ENCODE data around the gene SNX2. TPM values are rescaled to one million over a fixed set of nuclear protein-coding genes. Genes with fewer than 3 reads are reported as not detected.
A peak's percentile ranks its signal among the peaks of the same experiment; 100 is the strongest.

SNX2 gene
- polyA plus RNA-seq, 1 donor from 2014 or later = 379 TPM

GRCh38 chr5:122781465-122781864, 6.6 kb downstream of the SNX2 start:
- H3K4me1 Mint-ChIP-seq = peaks cover 49 to 60% (median 51%) of the 10 kb centered on the region in 3 donors
- H3K4me3 Mint-ChIP-seq = peak overlapping the region in 2 of 4 donors; percentile 82 to 96
- H3K36me3 Mint-ChIP-seq = peaks cover 25% of the 10 kb centered on the region
- peaks cover 0 to 2% (median 0%) of the 10 kb centered on the region in 3 donors for H3K9me3 Mint-ChIP-seq
- no peaks in the 10 kb centered on the region for H3K27me3 Mint-ChIP-seq
- H3K27ac Mint-ChIP-seq = peak overlapping the region in 1 of 3 donors; percentile 89

- Mint-ChIP-seq H3K27ac (peak overlapping the region in 2 of 3 donors; percentile 78 to 93), H3K9me3 (peaks cover 0 to 2% (median 0%) of the 10 kb centered on the region in 3 donors), H3K27me3 (no peaks in the 10 kb centered on the region), H3K36me3 (peaks cover 31% of the 10 kb centered on the region), H3K4me1 (peaks cover 49 to 58% (median 54%) of the 10 kb centered on the region in 3 donors), H3K4me3 (no peak overlapping the region)
These were observed 10.4 kb downstream of the SNX2 start for GRCh38 chr5:122785294-122785693.

- Mint-ChIP-seq H3K27me3 (no peaks in the 10 kb centered on the region), H3K4me1 (peaks cover 50 to 60% (median 56%) of the 10 kb centered on the region in 3 donors), H3K27ac (peak overlapping the region; percentile 3 to 71 (median 70)), H3K4me3 (peak overlapping the region in 3 of 4 donors; percentile 45 to 73 (median 57)), H3K36me3 (peaks cover 35% of the 10 kb centered on the region), H3K9me3 (peaks cover 0 to 2% (median 0%) of the 10 kb centered on the region in 3 donors)
These were observed 13.5 kb downstream of the SNX2 start for GRCh38 chr5:122788371-122788770.

GRCh38 chr5:122788996-122789395, 14.1 kb downstream of the SNX2 start:
- H3K27me3 Mint-ChIP-seq = no peaks in the 10 kb centered on the region
- H3K9me3 Mint-ChIP-seq = peaks cover 0 to 2% (median 0%) of the 10 kb centered on the region in 3 donors
- peak overlapping the region in 2 of 4 donors; percentile 51 to 73 for H3K4me3 Mint-ChIP-seq
- H3K27ac Mint-ChIP-seq = peak overlapping the region; percentile 41 to 78 (median 47)
- H3K36me3 Mint-ChIP-seq = peaks cover 34% of the 10 kb centered on the region
- H3K4me1 Mint-ChIP-seq = peaks cover 45 to 54% (median 51%) of the 10 kb centered on the region in 3 donors

GRCh38 chr5:122789461-122790171, 14.7 kb downstream of the SNX2 start:
- Mint-ChIP-seq H3K4me1 (peaks cover 40 to 49% (median 48%) of the 10 kb centered on the region in 3 donors), H3K27me3 (no peaks in the 10 kb centered on the region), H3K9me3 (peaks cover 0 to 2% (median 0%) of the 10 kb centered on the region in 3 donors), H3K36me3 (peaks cover 36% of the 10 kb centered on the region), H3K4me3 (peak overlapping the region in 3 of 4 donors; percentile 51 to 73 (median 65)), H3K27ac (peak overlapping the region; percentile 47 to 78 (median 53))

- Mint-ChIP-seq H3K36me3 (peaks cover 33% of the 10 kb centered on the region), H3K27ac (peak overlapping the region; percentile 0 to 59 (median 9)), H3K4me1 (peaks cover 34 to 45% (median 43%) of the 10 kb centered on the region in 3 donors), H3K4me3 (peak overlapping the region in 3 of 4 donors; percentile 1 to 65 (median 13)), H3K27me3 (no peaks in the 10 kb centered on the region), H3K9me3 (peaks cover 0 to 2% (median 0%) of the 10 kb centered on the region in 3 donors)
These were observed 15.6 kb downstream of the SNX2 start for GRCh38 chr5:122790354-122791103.

GRCh38 chr5:122805481-122805880, 30.6 kb downstream of the SNX2 start:
- Mint-ChIP-seq H3K4me1 (peaks cover 0 to 10% (median 3%) of the 10 kb centered on the region in 3 donors), H3K27me3 (no peaks in the 10 kb centered on the region), H3K36me3 (peaks cover 11% of the 10 kb centered on the region)

GRCh38 chr5:122810405-122810804, 35.5 kb downstream of the SNX2 start:
- Mint-ChIP-seq H3K4me3 (no peak overlapping the region), H3K27ac (no peak overlapping the region), H3K9me3 (no peaks in the 10 kb centered on the region), H3K4me1 (peaks cover 0 to 4% (median 3%) of the 10 kb centered on the region in 3 donors), H3K27me3 (no peaks in the 10 kb centered on the region), H3K36me3 (peaks cover 7% of the 10 kb centered on the region)

More at GRCh38 chr5:122805481-122805880, 30.6 kb downstream of the SNX2 start:
- H3K9me3 Mint-ChIP-seq = no peaks in the 10 kb centered on the region
- no peak overlapping the region for H3K27ac Mint-ChIP-seq
- H3K4me3 Mint-ChIP-seq = no peak overlapping the region

- Mint-ChIP-seq H3K27me3 (no peaks in the 10 kb centered on the region), H3K4me1 (peaks cover 0 to 4% (median 0%) of the 10 kb centered on the region in 3 donors), H3K27ac (no peak overlapping the region), H3K4me3 (no peak overlapping the region), H3K36me3 (peaks cover 2% of the 10 kb centered on the region), H3K9me3 (no peaks in the 10 kb centered on the region)
These were observed 40.4 kb downstream of the SNX2 start for GRCh38 chr5:122815218-122815767.

- Mint-ChIP-seq H3K4me3 (no peak overlapping the region), H3K36me3 (peaks cover 2% of the 10 kb centered on the region), H3K4me1 (peaks cover 0 to 4% (median 0%) of the 10 kb centered on the region in 3 donors), H3K27ac (no peak overlapping the region), H3K9me3 (no peaks in the 10 kb centered on the region), H3K27me3 (no peaks in the 10 kb centered on the region)
These were observed 41.9 kb downstream of the SNX2 start for GRCh38 chr5:122816756-122817155.

GRCh38 chr5:122831984-122832383, 57.1 kb downstream of the SNX2 start:
- no peaks in the 10 kb centered on the region for H3K27me3 Mint-ChIP-seq
- no peak overlapping the region for H3K27ac Mint-ChIP-seq
- H3K36me3 Mint-ChIP-seq = peaks cover 7% of the 10 kb centered on the region
- no peaks in the 10 kb centered on the region for H3K9me3 Mint-ChIP-seq
- H3K4me1 Mint-ChIP-seq = peaks cover 0 to 7% (median 0%) of the 10 kb centered on the region in 3 donors
- H3K4me3 Mint-ChIP-seq = no peak overlapping the region

- Mint-ChIP-seq H3K27me3 (no peaks in the 10 kb centered on the region), H3K9me3 (peaks cover 0 to 3% (median 0%) of the 10 kb centered on the region in 3 donors), H3K4me1 (peaks cover 5 to 13% (median 9%) of the 10 kb centered on the region in 3 donors), H3K36me3 (no peaks in the 10 kb centered on the region), H3K27ac (no peak overlapping the region), H3K4me3 (no peak overlapping the region)
These were observed 60.8 kb downstream of the SNX2 start for GRCh38 chr5:122835681-122836080.

GRCh38 chr5:122836947-122837346, 62.1 kb downstream of the SNX2 start:
- peaks cover 0 to 3% (median 0%) of the 10 kb centered on the region in 3 donors for H3K9me3 Mint-ChIP-seq
- no peaks in the 10 kb centered on the region for H3K27me3 Mint-ChIP-seq
- peaks cover 5 to 15% (median 11%) of the 10 kb centered on the region in 3 donors for H3K4me1 Mint-ChIP-seq
- no peak overlapping the region for H3K4me3 Mint-ChIP-seq
- H3K27ac Mint-ChIP-seq = no peak overlapping the region
- peaks cover 2% of the 10 kb centered on the region for H3K36me3 Mint-ChIP-seq

GRCh38 chr5:122839731-122840130, 64.9 kb downstream of the SNX2 start:
- no peak overlapping the region for H3K27ac Mint-ChIP-seq
- no peak overlapping the region for H3K4me3 Mint-ChIP-seq
- peaks cover 0 to 3% (median 0%) of the 10 kb centered on the region in 3 donors for H3K9me3 Mint-ChIP-seq
- peaks cover 16 to 21% (median 18%) of the 10 kb centered on the region in 3 donors for H3K4me1 Mint-ChIP-seq
- peaks cover 2% of the 10 kb centered on the region for H3K36me3 Mint-ChIP-seq
- H3K27me3 Mint-ChIP-seq = no peaks in the 10 kb centered on the region
